Gastrocnemius medialis (tissue), 4 donors: ENCODE measurements around the gene PKN1.

ENCODE experiments used
- CTCF ChIP-seq, 5 experiments: fragments of 450-650 bp in 3 of 5; fragments of 200-600 bp in 2 of 5; sonication (generic) in 2 of 5; IDR thresholded peaks in 4 of 5; conservative IDR thresholded peaks in 1 of 5; 1 replicate in 4 of 5; 2 replicates in 1 of 5; pipeline ENCODE4 v1.5.1; 2016 to 2019; ENCODE audit warnings: antibody characterized with exemption in 5 of 5, mild to moderate bottlenecking in 3 of 5, moderate library complexity in 3 of 5
- POLR2A ChIP-seq, 2 donors: fragments of 450-650 bp; IDR thresholded peaks; one replicate each; pipeline ENCODE4 v1.6.1; 2017; ENCODE audit warnings: antibody characterized with exemption in 2 of 2, mild to moderate bottlenecking in 2 of 2, moderate library complexity in 2 of 2

- TF ChIP-seq CTCF (IDR thresholded peaks at IDR 0.05 in 4 of 5, conservative IDR thresholded peaks at IDR 0.05 in 1 of 5): no peak
- no peak for TF ChIP-seq POLR2A (IDR thresholded peaks at IDR 0.05)
Measured at GRCh38 chr19:14427461-14427860, 5.6 kb upstream of the PKN1 start.
